GM18858 (cell line): ENCODE measurements around the gene NEK6.

Source experiments
- ATAC-seq: cut with Tn5 transposase; IDR thresholded peaks from one replicate; pipeline ENCODE4 v1.9.1; 2021; ENCODE audit not compliant: unreplicated experiment

NEK6 gene

GRCh38 chr9:124350494-124351263, 92.9 kb downstream of the NEK6 start:
- ATAC-seq = no peak

GRCh38 chr9:124351672-124352468, 94.1 kb downstream of the NEK6 start:
- no peak for ATAC-seq

GRCh38 chr9:124352616-124353015, 94.9 kb downstream of the NEK6 start:
- no peak for ATAC-seq

- no peak for ATAC-seq
These were observed 95.5 kb downstream of the NEK6 start for GRCh38 chr9:124353166-124353768.

GRCh38 chr9:124353811-124354274, 96.1 kb downstream of the NEK6 start:
- no peak for ATAC-seq

GRCh38 chr9:124354346-124355038, 96.7 kb downstream of the NEK6 start:
- no peak for ATAC-seq

GRCh38 chr9:124355039-124355940, 97.5 kb downstream of the NEK6 start:
- ATAC-seq = no peak

GRCh38 chr9:124355941-124356744, 98.4 kb downstream of the NEK6 start:
- ATAC-seq = no peak

- no peak for ATAC-seq
These were observed 99.1 kb downstream of the NEK6 start for GRCh38 chr9:124356745-124357390.

- no peak for ATAC-seq
These were observed 100.1 kb downstream of the NEK6 start for GRCh38 chr9:124357721-124358361.

GRCh38 chr9:124358631-124359030, 100.9 kb downstream of the NEK6 start:
- ATAC-seq = no peak

GRCh38 chr9:124359426-124359825, 101.7 kb downstream of the NEK6 start:
- ATAC-seq = no peak

GRCh38 chr9:124359855-124360678, 102.3 kb downstream of the NEK6 start:
- no peak for ATAC-seq

- no peak for ATAC-seq
These were observed 103.4 kb downstream of the NEK6 start for GRCh38 chr9:124361128-124361527.

GRCh38 chr9:124363326-124364096, 105.8 kb downstream of the NEK6 start:
- ATAC-seq = no peak

GRCh38 chr9:124364141-124364540, 106.4 kb downstream of the NEK6 start:
- ATAC-seq = no peak

GRCh38 chr9:124365036-124365435, 107.3 kb downstream of the NEK6 start:
- no peak for ATAC-seq
